SK-N-MC (cell line): ENCODE data around the gene PYGB.

Source experiments
- DNase-seq: peaks from one replicate; pipeline ENCODE4 v3.0.0-alpha.2; 2011; ENCODE audit warnings: low read depth, low spot score
- H3K27ac ChIP-seq: fragments of 200-600 bp; sonication (generic); 2 replicates; pipeline ENCODE4 v1.5.1; 2016; ENCODE audit warnings: mixed run types
- H3K36me3 ChIP-seq: fragments of 200-600 bp; sonication (generic); 2 replicates; pipeline ENCODE4 v1.6.1; 2017; ENCODE audit warnings: antibody characterized with exemption, low read length, mixed read lengths; ENCODE audit not compliant: insufficient read depth
- H3K4me3 ChIP-seq: fragments of 200-600 bp; sonication (generic); 2 replicates; pipeline ENCODE4 v1.5.1; 2016
- H3K9ac ChIP-seq: fragments of 200-600 bp; sonication (generic); 2 replicates; pipeline ENCODE4 v1.8.0; 2017; ENCODE audit warnings: mixed run types, mixed read lengths; ENCODE audit not compliant: insufficient read length
- H3K9me3 ChIP-seq: fragments of 200-600 bp; sonication (generic); 2 replicates; pipeline ENCODE4 v1.6.1; 2017; ENCODE audit warnings: low read depth, mild to moderate bottlenecking, antibody characterized with exemption, low read length, moderate library complexity, mixed read lengths
- EZH2 ChIP-seq: fragments of 200-600 bp; sonication (generic); IDR thresholded peaks from one replicate; pipeline ENCODE4 v1.6.1; 2017; ENCODE audit warnings: antibody characterized with exemption
- FOXP2 ChIP-seq: optimal IDR thresholded peaks from 2 replicates; pipeline ENCODE3; 2011; ENCODE audit warnings: mild to moderate bottlenecking, moderate library complexity; ENCODE audit not compliant: insufficient read depth; ENCODE audit errors: extremely low read length, control extremely low read depth
- POLR2AphosphoS5 ChIP-seq: IDR thresholded peaks from 2 replicates; pipeline ENCODE4 v1.6.1; 2012; ENCODE audit warnings: mild to moderate bottlenecking, low read depth, low read length, borderline replicate concordance

Gene PYGB

GRCh38 chr20:25243416-25243979 lies 4.4 kb upstream of the PYGB start:
- TF ChIP-seq EZH2, result no peak
- TF ChIP-seq FOXP2, result no peak
- TF ChIP-seq POLR2AphosphoS5, result no peak

GRCh38 chr20:25244976-25245375 lies 2.9 kb upstream of the PYGB start:
- Histone ChIP-seq H3K36me3 (no peaks in the 10 kb centered on the region), H3K9me3 (no peaks in the 10 kb centered on the region), H3K9ac (no peak overlapping the region), H3K27ac (no peak overlapping the region), H3K4me3 (no peak overlapping the region)
- no peak for DNase-seq
- TF ChIP-seq POLR2AphosphoS5 (no peak), EZH2 (no peak), FOXP2 (no peak)

More at GRCh38 chr20:25243416-25243979, 4.4 kb upstream of the PYGB start:
- DNase-seq, result no peak
- H3K9ac ChIP-seq, result no peak overlapping the region
- no peaks in the 10 kb centered on the region for H3K36me3 ChIP-seq
- no peaks in the 10 kb centered on the region for H3K9me3 ChIP-seq
- no peak overlapping the region for H3K4me3 ChIP-seq
- no peak overlapping the region for H3K27ac ChIP-seq

- no peaks in the 10 kb centered on the region for H3K9me3 ChIP-seq
- H3K36me3 ChIP-seq, result no peaks in the 10 kb centered on the region
- no peak overlapping the region for H3K9ac ChIP-seq
- H3K27ac ChIP-seq, result no peak overlapping the region
- no peak overlapping the region for H3K4me3 ChIP-seq
- DNase-seq, result no peak
- no peak for TF ChIP-seq EZH2
- TF ChIP-seq FOXP2, result no peak
- no peak for TF ChIP-seq POLR2AphosphoS5
Observed at GRCh38 chr20:25245461-25245860, 2.4 kb upstream of the PYGB start.

- no peak overlapping the region for H3K9ac ChIP-seq
- TF ChIP-seq FOXP2 (no peak), EZH2 (no peak)
- no peaks in the 10 kb centered on the region for H3K36me3 ChIP-seq
- no peaks in the 10 kb centered on the region for H3K9me3 ChIP-seq
- DNase-seq, result no peak
- no peak overlapping the region for H3K27ac ChIP-seq
- no peak overlapping the region for H3K4me3 ChIP-seq
Observed at GRCh38 chr20:25246182-25246999, 1.5 kb upstream of the PYGB start.

GRCh38 chr20:25247000-25247517 lies 826 bp upstream of the PYGB start:
- Histone ChIP-seq H3K9me3 (no peaks in the 10 kb centered on the region), H3K9ac (no peak overlapping the region), H3K4me3 (peak overlapping the region; percentile 96), H3K36me3 (no peaks in the 10 kb centered on the region), H3K27ac (no peak overlapping the region)
- TF ChIP-seq EZH2 (no peak), FOXP2 (no peak), POLR2AphosphoS5 (no peak)
- DNase-seq, result no peak

GRCh38 chr20:25247518-25247955 lies 348 bp upstream of the PYGB start:
- no peak for TF ChIP-seq EZH2
- TF ChIP-seq FOXP2, result no peak
- TF ChIP-seq POLR2AphosphoS5, result no peak
- Histone ChIP-seq H3K4me3 (peak overlapping the region; percentile 96), H3K9me3 (no peaks in the 10 kb centered on the region), H3K9ac (peak overlapping the region; percentile 49), H3K36me3 (no peaks in the 10 kb centered on the region), H3K27ac (no peak overlapping the region)
- DNase-seq, result no peak

- H3K9ac ChIP-seq, result peak overlapping the region; percentile 65
- no peaks in the 10 kb centered on the region for H3K36me3 ChIP-seq
- TF ChIP-seq EZH2, result no peak
- peak overlapping the region; percentile 96 for H3K4me3 ChIP-seq
- H3K27ac ChIP-seq, result no peak overlapping the region
- no peak for DNase-seq
- H3K9me3 ChIP-seq, result no peaks in the 10 kb centered on the region
Observed at GRCh38 chr20:25248786-25249172, 894 bp downstream of the PYGB start.

GRCh38 chr20:25249198-25249931 lies 1.5 kb downstream of the PYGB start:
- no peak for DNase-seq
- peak overlapping the region; percentile 65 for H3K9ac ChIP-seq
- peak overlapping the region; percentile 96 for H3K4me3 ChIP-seq
- H3K36me3 ChIP-seq, result no peaks in the 10 kb centered on the region
- H3K27ac ChIP-seq, result no peak overlapping the region
- no peak for TF ChIP-seq POLR2AphosphoS5
- no peak for TF ChIP-seq EZH2
- TF ChIP-seq FOXP2, result no peak
- no peaks in the 10 kb centered on the region for H3K9me3 ChIP-seq

GRCh38 chr20:25250508-25250907 lies 2.6 kb downstream of the PYGB start:
- Histone ChIP-seq H3K27ac (no peak overlapping the region), H3K9ac (no peak overlapping the region), H3K36me3 (no peaks in the 10 kb centered on the region), H3K4me3 (no peak overlapping the region), H3K9me3 (no peaks in the 10 kb centered on the region)
- TF ChIP-seq FOXP2, result no peak
- TF ChIP-seq POLR2AphosphoS5, result no peak
- TF ChIP-seq EZH2, result no peak
- no peak for DNase-seq
